Measurements from ENCODE around the gene VPS26B. TPM values are rescaled to one million over a fixed set of nuclear protein-coding genes. Genes with fewer than 3 reads are reported as not detected.

The VPS26B gene
- total RNA-seq, 1 donor from 2014 or later, result 37.6 TPM

- intact Hi-C loops (cut with micrococcal nuclease), result no loop called here
- Histone ChIP-seq H3K9me3 (replicated peaks) (no peaks in the 10 kb centered on the region), H3K4me3 (no peak overlapping the region), H3K4me1 (no peaks in the 10 kb centered on the region), H3K27me3 (ENCODE audit: low read depth) (peaks cover 25% of the 10 kb centered on the region), H3K27ac (replicated peaks) (no peak overlapping the region), H3K36me3 (no peaks in the 10 kb centered on the region)
- TF ChIP-seq CTCF (IDR thresholded peaks at IDR 0.05; ENCODE audit: borderline replicate concordance), result no peak
- DNase-seq, result no peak
Measured at GRCh38 chr11:134287561-134287960, 63.1 kb downstream of the VPS26B start.

GRCh38 chr11:134288486-134288885 lies 64.0 kb downstream of the VPS26B start:
- Histone ChIP-seq H3K36me3 (no peaks in the 10 kb centered on the region), H3K9me3 (replicated peaks) (no peaks in the 10 kb centered on the region), H3K4me3 (no peak overlapping the region), H3K27ac (replicated peaks) (no peak overlapping the region), H3K27me3 (ENCODE audit: low read depth) (peaks cover 26% of the 10 kb centered on the region), H3K4me1 (no peaks in the 10 kb centered on the region)
- DNase-seq, result no peak
- no peak for TF ChIP-seq CTCF (IDR thresholded peaks at IDR 0.05; ENCODE audit: borderline replicate concordance)
- intact Hi-C loops (cut with micrococcal nuclease), result no loop called here

GRCh38 chr11:134289167-134289566 lies 64.7 kb downstream of the VPS26B start:
- intact Hi-C loops (cut with micrococcal nuclease), result no loop called here
- Histone ChIP-seq H3K27me3 (ENCODE audit: low read depth) (peaks cover 25% of the 10 kb centered on the region), H3K4me3 (no peak overlapping the region), H3K9me3 (replicated peaks) (no peaks in the 10 kb centered on the region), H3K4me1 (no peaks in the 10 kb centered on the region), H3K27ac (replicated peaks) (no peak overlapping the region), H3K36me3 (no peaks in the 10 kb centered on the region)
- TF ChIP-seq CTCF (IDR thresholded peaks at IDR 0.05; ENCODE audit: borderline replicate concordance), result no peak
- no peak for DNase-seq

GRCh38 chr11:134289789-134290188 lies 65.3 kb downstream of the VPS26B start:
- Histone ChIP-seq H3K27ac (replicated peaks) (no peak overlapping the region), H3K9me3 (replicated peaks) (no peaks in the 10 kb centered on the region), H3K4me3 (no peak overlapping the region), H3K27me3 (ENCODE audit: low read depth) (peaks cover 25% of the 10 kb centered on the region), H3K36me3 (no peaks in the 10 kb centered on the region), H3K4me1 (no peaks in the 10 kb centered on the region)
- no peak for TF ChIP-seq CTCF (IDR thresholded peaks at IDR 0.05; ENCODE audit: borderline replicate concordance)
- intact Hi-C loops (cut with micrococcal nuclease), result no loop called here
- DNase-seq, result no peak

GRCh38 chr11:134290646-134291045 lies 66.2 kb downstream of the VPS26B start:
- no peak for TF ChIP-seq CTCF (IDR thresholded peaks at IDR 0.05; ENCODE audit: borderline replicate concordance)
- DNase-seq, result no peak
- no peaks in the 10 kb centered on the region for H3K4me1 ChIP-seq
- H3K36me3 ChIP-seq, result no peaks in the 10 kb centered on the region
- no peaks in the 10 kb centered on the region for H3K9me3 ChIP-seq (replicated peaks)
- H3K4me3 ChIP-seq, result no peak overlapping the region
- peaks cover 25% of the 10 kb centered on the region for H3K27me3 ChIP-seq (ENCODE audit: low read depth)
- intact Hi-C loops (cut with micrococcal nuclease), result no loop called here
- H3K27ac ChIP-seq (replicated peaks), result no peak overlapping the region

- no peak for DNase-seq
- Histone ChIP-seq H3K27me3 (ENCODE audit: low read depth) (peaks cover 25% of the 10 kb centered on the region), H3K4me1 (no peaks in the 10 kb centered on the region), H3K9me3 (replicated peaks) (no peaks in the 10 kb centered on the region), H3K36me3 (no peaks in the 10 kb centered on the region), H3K4me3 (no peak overlapping the region), H3K27ac (replicated peaks) (no peak overlapping the region)
- no peak for TF ChIP-seq CTCF (IDR thresholded peaks at IDR 0.05; ENCODE audit: borderline replicate concordance)
- intact Hi-C loops (cut with micrococcal nuclease), result no loop called here
Measured at GRCh38 chr11:134291196-134291595, 66.7 kb downstream of the VPS26B start.

Measured in left ventricle myocardium inferior (tissue), 1 donor.